ENCODE results near the gene CARD6.
"Not testable (repeated sequence)": the region's sequence is repeated elsewhere in the genome, so short reads cannot be mapped to it uniquely, and the experiment has no call there.

Gene CARD6

DNA sequence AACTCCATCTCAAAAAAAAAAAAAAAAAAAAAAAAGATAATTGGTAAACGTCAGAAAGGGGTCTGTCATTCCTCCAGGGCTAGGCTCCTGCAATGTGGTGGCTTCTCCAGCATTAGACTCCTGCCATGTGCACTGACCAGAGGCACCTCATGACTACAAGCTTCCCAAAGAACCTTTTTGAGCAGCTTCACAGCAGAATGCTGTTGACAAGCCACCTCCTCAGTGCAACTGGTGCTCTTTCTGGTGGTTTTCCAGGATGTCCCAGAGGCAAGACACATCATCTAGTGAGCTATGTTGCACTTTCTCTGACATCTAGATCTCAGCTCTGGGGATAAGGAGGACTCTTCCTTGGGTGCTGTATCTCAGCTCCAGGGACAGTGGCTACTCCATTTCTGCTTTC is 17.7 kb upstream of the CARD6 start:
- no peak overlapping the region for H3K4me3 ChIP-seq (ENCODE audit: control insufficient read depth, low read depth, low read length)
- TF ChIP-seq, protein P1, sequence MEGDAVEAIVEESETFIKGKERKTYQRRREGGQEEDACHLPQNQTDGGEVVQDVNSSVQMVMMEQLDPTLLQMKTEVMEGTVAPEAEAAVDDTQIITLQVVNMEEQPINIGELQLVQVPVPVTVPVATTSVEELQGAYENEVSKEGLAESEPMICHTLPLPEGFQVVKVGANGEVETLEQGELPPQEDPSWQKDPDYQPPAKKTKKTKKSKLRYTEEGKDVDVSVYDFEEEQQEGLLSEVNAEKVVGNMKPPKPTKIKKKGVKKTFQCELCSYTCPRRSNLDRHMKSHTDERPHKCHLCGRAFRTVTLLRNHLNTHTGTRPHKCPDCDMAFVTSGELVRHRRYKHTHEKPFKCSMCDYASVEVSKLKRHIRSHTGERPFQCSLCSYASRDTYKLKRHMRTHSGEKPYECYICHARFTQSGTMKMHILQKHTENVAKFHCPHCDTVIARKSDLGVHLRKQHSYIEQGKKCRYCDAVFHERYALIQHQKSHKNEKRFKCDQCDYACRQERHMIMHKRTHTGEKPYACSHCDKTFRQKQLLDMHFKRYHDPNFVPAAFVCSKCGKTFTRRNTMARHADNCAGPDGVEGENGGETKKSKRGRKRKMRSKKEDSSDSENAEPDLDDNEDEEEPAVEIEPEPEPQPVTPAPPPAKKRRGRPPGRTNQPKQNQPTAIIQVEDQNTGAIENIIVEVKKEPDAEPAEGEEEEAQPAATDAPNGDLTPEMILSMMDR (IDR thresholded peaks at IDR 0.05; ENCODE audit: control insufficient read depth, insufficient read depth, low read depth, low read length, missing control alignments) = no peak
- no peak for DNase-seq (ENCODE audit: low read depth)

DNA sequence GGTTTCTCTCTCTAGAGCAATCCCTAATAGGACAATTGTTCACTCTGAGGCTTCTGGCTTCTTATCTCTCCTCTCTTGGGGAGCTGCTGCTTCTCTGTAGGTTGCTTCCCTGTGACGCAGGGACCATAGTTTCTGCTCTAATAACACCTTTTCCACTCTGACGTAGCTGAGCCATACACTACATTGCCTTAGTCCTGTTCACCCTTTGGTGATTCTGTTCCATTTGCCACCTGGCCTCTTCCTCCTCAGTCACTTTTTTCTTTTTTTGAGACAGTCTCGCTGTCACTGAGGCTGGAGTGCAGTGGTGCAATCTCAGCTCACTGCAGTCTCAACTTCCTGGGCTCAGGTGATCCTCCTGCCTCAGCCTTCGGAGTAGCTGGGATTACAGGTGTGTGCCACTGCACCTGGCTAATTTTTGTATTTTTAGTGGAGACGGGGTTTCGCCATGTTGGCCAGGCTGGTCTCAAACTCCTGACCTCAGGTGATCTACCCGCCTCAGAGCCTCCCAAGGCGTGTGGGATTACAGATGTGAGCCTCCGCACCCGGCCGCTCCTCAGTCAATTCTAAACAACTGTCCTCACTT is 15.6 kb upstream of the CARD6 start:
- not testable (repeated sequence) for H3K4me3 ChIP-seq (ENCODE audit: control insufficient read depth, low read depth, low read length); DNase-seq (ENCODE audit: low read depth)

DNA sequence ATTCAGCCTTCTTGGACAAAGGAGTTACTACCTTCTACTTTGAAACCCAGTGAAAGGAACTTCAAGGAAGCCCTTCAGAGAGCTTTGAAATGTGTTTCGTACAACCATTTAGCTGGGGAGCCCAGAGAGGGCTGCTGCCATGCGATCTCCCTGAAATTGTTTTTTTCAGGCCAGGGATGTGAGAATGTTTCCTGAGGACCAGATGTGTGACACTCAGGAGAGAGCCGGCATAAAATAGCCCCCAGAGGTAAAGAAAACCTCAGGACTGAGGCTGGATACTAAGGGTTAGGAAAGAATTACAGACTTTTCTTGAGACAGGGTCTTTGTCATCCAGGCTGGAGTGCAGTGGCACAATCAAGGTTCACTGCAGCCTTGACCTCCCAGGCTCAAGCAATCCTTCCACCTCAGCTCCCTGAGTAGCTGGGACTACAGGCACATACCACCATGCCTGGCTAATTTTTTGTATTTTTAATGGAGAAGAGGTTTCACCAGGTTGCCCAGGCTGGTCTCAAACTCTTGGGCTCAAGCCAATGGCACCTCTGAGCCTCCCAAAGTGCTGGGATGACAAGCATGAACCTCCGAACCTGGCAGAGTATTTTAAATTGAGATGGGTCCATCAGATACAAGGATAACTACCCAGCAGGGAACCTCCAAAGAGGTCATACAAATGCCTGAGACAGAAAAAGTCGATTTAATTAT is 14.5 kb upstream of the CARD6 start:
- no peak for DNase-seq (ENCODE audit: low read depth)
- no peak overlapping the region for H3K4me3 ChIP-seq (ENCODE audit: control insufficient read depth, low read depth, low read length)
- TF ChIP-seq, protein P1 (IDR thresholded peaks at IDR 0.05; ENCODE audit: control insufficient read depth, insufficient read depth, low read depth, low read length, missing control alignments) = no peak

DNA sequence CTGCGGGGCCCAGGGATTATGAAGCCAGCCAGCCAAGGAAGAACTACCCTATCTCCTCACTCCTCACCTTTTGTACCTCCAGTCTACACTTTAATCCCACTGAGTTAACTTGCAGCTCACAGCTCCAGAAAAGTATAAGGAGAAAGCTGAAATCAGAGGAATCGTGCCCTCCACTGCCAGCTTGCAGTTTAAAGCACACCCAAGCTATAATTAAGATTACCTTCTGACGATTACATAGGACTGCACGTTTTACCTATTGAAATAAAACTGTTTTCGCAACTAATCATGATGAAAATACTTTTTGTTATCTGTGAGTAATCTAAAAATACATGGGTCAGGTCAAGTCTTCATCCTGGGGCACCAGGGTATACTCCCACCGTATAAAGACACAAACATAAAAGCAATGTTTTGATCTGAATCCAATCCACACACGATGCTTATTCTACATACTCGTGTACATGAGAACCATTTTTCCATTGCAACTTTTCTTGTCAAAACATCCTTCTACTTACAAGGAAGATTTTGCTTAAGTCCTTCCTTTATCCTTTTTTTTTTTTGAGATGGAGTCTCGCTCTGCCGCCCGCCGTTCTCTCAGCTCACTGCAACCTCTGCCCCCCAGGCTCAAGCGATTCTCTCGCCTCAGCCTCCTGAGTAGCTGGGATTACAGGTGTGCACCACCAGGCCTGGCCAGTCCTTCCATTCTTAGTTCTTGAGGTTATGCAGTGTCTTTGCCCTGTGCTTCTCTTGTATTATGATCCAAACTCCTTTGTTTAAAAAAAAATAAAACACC is 13.8 kb upstream of the CARD6 start:
- H3K4me3 ChIP-seq (ENCODE audit: control insufficient read depth, low read depth, low read length) = no peak overlapping the region
- DNase-seq (ENCODE audit: low read depth) = no peak
- TF ChIP-seq, protein P1 (IDR thresholded peaks at IDR 0.05; ENCODE audit: control insufficient read depth, insufficient read depth, low read depth, low read length, missing control alignments) = no peak

DNA sequence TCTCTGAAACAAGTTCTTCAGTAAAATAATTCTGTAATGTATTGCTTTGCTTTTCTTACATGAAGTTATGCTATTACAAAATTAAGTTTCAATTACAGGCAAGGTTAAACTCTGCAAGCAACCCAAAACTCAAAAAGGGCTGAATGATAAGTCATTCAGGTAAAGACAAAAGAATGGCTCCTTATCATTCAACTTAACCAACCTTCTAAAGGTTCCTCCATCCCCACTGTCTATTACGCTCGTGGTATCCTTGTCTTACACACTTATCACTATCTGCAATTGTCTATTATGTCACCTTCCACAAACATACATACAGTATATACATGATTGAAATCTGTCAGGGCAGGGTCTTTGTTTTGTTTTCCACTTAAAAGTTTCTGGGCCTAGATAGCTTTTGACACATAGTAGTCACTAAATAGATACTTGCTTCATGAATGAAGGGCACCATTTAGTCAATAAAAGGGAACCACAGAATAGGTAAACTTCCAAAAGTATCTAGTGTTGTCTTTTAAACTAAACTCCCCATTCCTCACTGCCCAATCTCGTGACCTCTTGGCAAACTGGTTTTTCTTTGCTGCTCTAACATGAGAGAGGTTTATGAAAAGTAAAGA is 13.0 kb upstream of the CARD6 start:
- no peak for DNase-seq (ENCODE audit: low read depth)
- no peak overlapping the region for H3K4me3 ChIP-seq (ENCODE audit: control insufficient read depth, low read depth, low read length)
- TF ChIP-seq, protein P1 (IDR thresholded peaks at IDR 0.05; ENCODE audit: control insufficient read depth, insufficient read depth, low read depth, low read length, missing control alignments) = no peak

DNA sequence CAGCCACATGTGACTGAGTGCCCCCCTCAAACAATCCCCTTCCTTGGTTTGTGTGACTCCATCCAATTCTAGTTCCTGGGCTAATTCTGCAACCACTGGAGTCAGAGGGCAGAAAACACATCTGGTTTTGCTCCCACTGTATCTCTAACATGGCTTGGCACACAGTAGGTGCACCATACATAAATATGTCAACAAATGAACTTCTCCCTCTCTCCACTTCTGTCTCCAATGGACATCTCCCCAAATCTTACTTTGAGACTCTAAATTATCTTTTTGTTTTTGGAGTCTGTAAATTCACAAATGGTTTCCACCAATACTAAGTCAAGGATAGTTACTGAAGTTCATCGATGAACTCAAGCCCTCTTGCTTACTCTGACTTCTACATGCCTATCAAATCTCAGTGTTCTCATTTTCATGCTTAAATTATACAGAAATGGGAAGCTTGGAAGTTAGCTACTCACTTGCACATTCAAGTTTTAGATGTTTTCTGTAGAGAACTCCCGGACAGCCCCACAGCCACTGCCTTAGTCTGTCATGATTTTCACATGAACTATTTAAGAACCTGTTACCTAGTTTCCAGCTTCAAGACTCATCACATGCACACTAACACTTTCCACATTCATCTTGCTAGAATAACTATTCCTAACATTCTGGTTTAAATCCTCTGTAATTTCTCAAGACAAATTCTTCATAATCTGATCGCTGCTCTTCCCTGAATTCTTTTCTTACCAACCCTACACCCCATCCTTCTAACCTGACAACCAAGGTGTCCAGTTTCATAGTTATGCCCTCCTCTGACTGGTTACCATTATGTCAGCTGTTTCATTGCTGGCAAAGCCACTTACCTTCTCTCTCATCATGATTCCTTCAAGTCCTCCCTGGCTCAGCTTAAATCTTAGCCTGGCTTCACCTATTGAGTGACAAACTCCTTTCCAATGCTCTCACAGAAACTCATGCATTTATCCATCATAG is 12.2 kb upstream of the CARD6 start:
- TF ChIP-seq, protein P1 (IDR thresholded peaks at IDR 0.05; ENCODE audit: control insufficient read depth, insufficient read depth, low read depth, low read length, missing control alignments) = no peak
- no peak for DNase-seq (ENCODE audit: low read depth)
- no peak overlapping the region for H3K4me3 ChIP-seq (ENCODE audit: control insufficient read depth, low read depth, low read length)

All from AG09309 (cell line).